NCI-H460 (cell line): ENCODE data around the gene TXN2. TPM values are rescaled to one million over a fixed set of nuclear protein-coding genes. Genes with fewer than 3 reads are reported as not detected.
"Not testable (repeated sequence)": the region's sequence is repeated elsewhere in the genome, so short reads cannot be mapped to it uniquely, and the experiment has no call there.

Experiments
- DNase-seq: peaks from one replicate; pipeline ENCODE4 v3.0.0-alpha.2; 2016; ENCODE audit warnings: low read depth; ENCODE audit errors: extremely low read depth
- polyA plus RNA-seq: library from polyadenylated mRNA; depleted of rRNA; stranded (reverse); fragments of >200 nt; gene quantifications from 2 replicates; pipeline ENCODE4 v1.2.3, GENCODE V29; 2014; cell fraction: nucleus; rRNA removed
- total RNA-seq: library from RNA; depleted of rRNA; stranded (reverse); fragments of >200 nt; shearing (Covaris generic); gene quantifications from 2 replicates; pipeline ENCODE4 v1.2.3, GENCODE V29; 2014; rRNA removed

The TXN2 gene, protein sequence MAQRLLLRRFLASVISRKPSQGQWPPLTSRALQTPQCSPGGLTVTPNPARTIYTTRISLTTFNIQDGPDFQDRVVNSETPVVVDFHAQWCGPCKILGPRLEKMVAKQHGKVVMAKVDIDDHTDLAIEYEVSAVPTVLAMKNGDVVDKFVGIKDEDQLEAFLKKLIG
- total RNA-seq = 25.0 and 29.9 TPM in 2 replicates
- 10.6 and 28.7 TPM in 2 replicates for polyA plus RNA-seq

DNA sequence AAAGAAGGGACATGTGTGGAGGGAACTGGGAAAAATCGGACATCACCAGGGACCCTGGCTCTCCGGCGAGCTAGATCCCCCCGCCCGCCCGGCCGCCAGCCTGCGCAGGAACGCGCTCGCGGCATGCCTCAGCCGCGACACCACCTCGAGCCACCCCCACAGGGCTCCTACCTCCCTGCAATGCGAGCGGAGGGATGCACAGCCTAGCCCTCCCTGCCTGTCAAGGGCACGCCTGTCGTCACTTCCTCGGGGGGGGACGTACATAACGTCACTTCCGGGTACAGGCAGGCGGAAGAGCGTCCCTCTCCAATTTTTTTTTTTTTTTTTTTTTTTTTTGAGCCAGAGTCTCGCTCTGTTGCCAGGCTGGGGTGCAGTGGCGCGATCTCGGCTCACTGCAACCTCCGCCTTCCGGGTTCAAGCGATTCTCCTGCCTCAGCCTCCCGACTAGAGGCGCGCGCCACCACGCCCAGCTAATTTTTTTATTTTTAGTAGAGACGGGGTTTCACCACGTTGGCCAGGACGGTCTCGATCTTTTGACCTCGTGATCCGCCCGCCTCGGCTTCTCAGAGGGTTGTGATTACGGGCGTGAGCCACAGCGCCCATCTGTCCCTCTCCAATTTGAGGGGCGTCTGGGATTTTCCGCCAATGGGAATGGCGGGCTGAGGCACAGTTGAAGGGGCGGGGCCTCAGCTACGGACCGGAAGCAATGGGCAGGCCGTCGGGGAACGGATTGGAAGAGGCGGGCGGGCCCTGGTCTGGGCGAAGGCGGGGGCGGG lies at the start of gene TXN2:
TSS of gene TXN2 (minus strand) at position 248 of the 776 bp plus-strand sequence. CDS start 803 bp downstream, outside the sequence.
- peak; percentile 93 for DNase-seq

DNA sequence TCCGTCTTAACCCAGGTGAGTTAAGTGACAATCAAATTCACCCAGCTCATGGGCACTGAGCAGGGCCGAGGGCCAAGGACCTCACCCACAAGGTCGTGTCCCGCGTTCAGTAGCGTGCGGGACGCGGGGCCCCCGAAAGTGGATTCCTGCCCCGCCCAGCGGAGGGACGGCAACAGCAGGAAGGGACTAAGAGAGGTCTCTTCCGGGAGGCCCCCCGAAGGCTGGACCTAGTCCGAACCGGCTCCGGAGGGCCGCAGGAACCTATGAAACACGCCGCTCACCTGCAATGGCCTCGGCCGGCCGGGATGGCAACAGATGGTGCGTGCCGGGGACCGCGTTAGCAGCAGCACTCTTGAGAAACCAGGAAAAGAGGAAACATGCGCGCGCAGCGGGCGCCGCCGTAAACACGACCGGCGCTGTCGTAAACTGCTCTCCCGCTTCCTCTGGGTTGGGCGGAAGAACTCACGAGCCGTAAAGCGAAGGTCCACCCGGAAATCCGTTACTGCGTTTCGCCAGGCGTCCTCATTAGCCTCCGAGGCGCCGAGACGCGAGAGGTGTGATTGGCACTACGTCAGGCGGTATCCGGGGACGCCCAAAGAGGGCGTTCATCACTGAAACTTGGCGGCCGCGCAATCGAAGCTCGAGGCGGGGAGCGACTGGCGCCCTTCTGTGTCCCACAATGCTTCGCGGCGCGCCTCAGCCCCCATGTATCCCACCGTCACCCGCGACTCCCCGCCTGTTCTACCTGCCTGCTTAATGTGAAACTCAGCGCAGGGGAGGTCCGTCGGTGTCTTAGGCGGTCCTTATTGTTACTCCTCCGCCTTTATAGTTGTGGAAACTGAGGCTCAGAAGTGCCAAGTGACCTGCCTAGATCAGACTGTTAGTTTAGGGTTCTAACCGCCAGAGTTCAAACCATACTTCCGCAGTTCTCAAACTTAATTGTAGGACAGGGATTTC lies 47.6 kb upstream of the TXN2 start, which contains the start of gene EIF3D:
TSS of gene EIF3D (minus strand) at position 372 of the 957 bp plus-strand sequence. CDS start 3,045 bp downstream, outside the sequence.
- peak; percentile 98 for DNase-seq

GRCh38 chr22:36528341-36528740 lies 46.9 kb upstream of the TXN2 start:
- no peak for DNase-seq

- no peak for DNase-seq
Measured at GRCh38 chr22:36522662-36523061, 41.2 kb upstream of the TXN2 start.

- DNase-seq = no peak
Measured at GRCh38 chr22:36520423-36520822, 39.0 kb upstream of the TXN2 start.

DNA sequence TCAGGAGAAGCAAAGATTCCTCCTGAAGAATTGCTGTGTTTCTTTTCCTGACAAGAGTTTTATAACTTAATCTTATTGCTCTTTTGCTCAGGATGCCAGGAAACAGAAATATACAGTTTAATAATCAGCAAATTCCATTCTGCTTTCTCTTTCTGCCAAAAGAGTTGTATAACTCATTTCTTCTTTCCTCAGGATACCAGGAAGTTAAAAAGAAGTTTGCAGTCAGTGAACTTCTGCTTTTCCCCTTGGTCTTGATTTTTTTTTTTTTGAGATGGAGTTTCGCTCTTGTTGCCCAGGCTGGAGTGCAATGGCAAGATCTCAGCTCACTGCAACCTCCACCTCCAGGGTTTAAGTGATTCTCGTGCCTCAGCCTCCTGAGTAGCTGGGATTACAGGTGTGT lies 38.5 kb upstream of the TXN2 start:
- not testable (repeated sequence) for DNase-seq

- no peak for DNase-seq
Measured at GRCh38 chr22:36514766-36515165, 33.3 kb upstream of the TXN2 start.

GRCh38 chr22:36512991-36513390 lies 31.6 kb upstream of the TXN2 start:
- DNase-seq = no peak

GRCh38 chr22:36512333-36512732 lies 30.9 kb upstream of the TXN2 start:
- DNase-seq = no peak

- peak; percentile 41 for DNase-seq
Measured at GRCh38 chr22:36510966-36511881, 29.8 kb upstream of the TXN2 start.

- DNase-seq = no peak
Measured at GRCh38 chr22:36510384-36510783, 28.9 kb upstream of the TXN2 start.

DNA sequence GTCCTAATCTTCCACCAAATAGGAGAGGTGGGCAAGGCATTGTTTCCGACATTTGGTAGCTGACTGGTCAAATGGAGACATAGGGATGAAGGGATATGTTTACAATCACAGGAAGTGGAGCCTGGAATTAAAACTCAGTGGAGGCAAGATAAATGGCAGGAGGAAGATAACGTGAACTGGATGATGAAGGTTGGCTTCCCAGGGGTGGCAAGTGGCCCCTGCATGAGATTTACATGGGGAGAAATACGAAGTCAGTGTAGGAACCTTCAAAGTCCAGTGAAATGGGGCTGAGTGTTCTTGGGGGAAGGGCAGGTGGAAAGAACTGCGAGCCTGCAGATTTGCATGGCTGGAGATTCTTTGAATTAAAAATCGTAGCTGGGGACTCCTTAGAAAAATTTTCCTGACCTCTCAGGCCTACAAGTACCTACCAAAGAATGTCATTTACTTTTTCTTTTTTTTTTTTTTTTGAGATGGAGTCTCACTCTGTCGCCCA lies 26.1 kb upstream of the TXN2 start:
- no peak for DNase-seq

DNA sequence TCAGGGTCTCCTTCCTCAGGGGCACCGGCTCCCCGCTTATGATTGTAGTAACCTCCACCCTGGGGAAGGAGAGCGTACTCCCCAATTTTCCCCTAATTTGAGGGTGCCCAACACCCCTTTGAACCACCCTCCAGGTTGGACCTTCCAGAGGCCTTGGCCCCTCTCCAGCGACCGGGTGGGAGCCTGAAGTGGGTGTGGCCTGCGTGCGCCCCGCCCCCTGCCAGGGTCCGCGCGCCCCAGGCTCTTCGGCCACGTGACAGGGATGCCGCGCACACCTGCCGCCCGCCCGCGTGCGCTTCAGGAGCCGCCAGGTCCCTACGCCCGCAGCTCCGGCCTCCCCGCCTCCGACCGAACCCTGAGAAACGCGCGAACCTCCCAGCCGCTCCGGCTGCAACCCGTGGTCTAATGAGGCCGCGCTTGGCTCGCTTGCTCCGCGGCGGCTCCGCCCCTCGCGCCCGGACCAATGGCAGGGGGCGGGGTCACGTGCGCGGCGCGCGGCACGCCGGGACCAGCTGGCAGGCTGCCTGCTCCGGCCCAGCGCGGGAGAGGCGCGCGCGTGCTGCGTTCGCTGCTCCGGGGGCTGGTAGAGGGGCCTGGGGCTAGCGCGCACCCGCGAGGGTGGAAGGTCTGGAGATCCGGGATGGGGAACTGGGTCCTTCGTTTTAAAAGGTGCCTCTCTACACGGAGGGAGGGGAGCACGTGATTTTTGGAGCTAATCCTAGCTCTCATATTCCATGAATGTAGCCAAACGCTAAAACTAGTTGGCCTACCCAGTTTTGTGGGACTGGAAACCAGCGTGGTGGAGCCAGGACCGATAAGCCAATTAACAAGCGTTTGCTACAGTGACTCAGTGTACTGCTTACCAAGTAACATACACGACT lies 25.4 kb upstream of the TXN2 start, which contains the start of gene FOXRED2:
TSS of gene FOXRED2 (minus strand) at position 404 of the 881 bp plus-strand sequence. CDS start 618 bp downstream, outside the sequence.
- DNase-seq = peak; percentile 67

DNA sequence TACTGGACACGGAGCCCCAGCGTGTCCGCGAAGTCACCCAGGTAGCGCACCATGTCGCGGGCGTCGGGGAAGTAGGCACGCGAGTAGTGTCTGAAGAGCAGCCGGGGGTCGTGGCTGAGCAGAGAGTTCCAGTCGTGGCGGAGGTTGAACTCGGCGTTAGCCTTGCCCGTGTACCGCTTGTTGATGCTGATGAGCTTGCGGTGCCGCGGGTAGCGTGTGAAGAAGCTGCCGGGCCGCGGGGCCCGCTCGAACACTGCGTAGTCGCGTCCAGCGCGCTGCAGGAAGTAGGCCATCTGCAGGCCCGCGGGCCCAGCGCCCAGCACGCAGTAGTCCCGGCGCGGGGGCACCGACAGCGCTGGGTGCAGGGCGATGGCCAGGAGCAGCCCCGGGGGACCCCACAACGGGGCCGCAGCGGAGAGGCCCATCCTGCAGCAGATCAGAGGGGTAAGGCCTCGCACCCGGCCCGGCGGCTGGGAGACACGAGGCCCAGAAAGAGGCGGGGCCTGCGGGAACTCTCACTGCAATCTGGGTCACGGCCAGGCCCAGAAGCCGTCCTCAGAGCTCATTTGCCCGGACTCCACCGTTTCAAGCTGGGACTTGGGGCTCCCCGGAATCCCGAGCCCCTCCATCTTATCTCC lies 24.7 kb upstream of the TXN2 start:
- no peak for DNase-seq

GRCh38 chr22:36497910-36498665 lies 16.6 kb upstream of the TXN2 start:
- DNase-seq = no peak

GRCh38 chr22:36493690-36494110 lies 12.3 kb upstream of the TXN2 start:
- no peak for DNase-seq

- DNase-seq = no peak
Measured at GRCh38 chr22:36492109-36492508, 10.7 kb upstream of the TXN2 start.
